ENCODE data around the gene TNFRSF1A.

The TNFRSF1A gene

DNA sequence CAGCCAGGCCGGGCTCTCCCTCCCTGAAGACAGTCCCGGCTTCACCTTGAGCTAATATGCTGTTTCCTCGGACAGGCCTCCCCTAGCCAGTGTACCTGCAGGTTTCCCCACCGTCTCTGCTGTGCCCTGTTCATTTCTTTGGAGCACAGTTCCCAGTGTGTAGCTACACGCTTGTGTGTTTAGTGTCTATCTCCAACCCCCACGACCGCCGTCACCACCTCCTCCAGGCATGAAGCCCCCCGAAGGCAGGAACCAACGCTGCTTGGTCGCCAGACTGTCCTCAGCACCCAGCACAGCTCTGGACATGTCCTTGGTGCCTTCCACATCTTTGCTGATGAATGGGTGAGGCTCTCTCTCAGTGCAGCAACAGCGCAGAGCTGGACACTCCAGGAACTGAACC, 57.6 kb downstream of the TNFRSF1A start:
- Histone ChIP-seq H3K36me3 (ENCODE audit: control insufficient read depth, low read length) (no peaks in the 10 kb centered on the region), H3K79me2 (ENCODE audit: control insufficient read depth, low read length) (no peaks in the 10 kb centered on the region), H3K27ac (ENCODE audit: low read depth, low read length) (no peak overlapping the region), H3K27me3 (ENCODE audit: control insufficient read depth, low read length) (peaks cover 8% of the 10 kb centered on the region), H4K20me1 (ENCODE audit: control insufficient read depth, insufficient read depth, low read depth, low read length) (0 out of 2 replicates have a peak, but pooled peaks cover under 1% of the 10 kb centered on the region), H3K4me1 (ENCODE audit: control insufficient read depth, low read length) (peaks cover 6% of the 10 kb centered on the region), H3K9me3 (ENCODE audit: control insufficient read depth, insufficient read depth, low read length) (no peaks in the 10 kb centered on the region), H3F3A (ENCODE audit: control insufficient read depth, insufficient read depth) (no peaks in the 10 kb centered on the region), H3K4me3 (ENCODE audit: low read length) (no peak overlapping the region), H3K9me2 (replicated peaks; ENCODE audit: control insufficient read depth, low read length) (no peaks in the 10 kb centered on the region), H3K4me2 (ENCODE audit: low read length) (no peak overlapping the region)
- TF ChIP-seq EZH2phosphoT487 (IDR thresholded peaks at IDR 0.05; ENCODE audit: borderline replicate concordance, low read length): no peak
- TF ChIP-seq, protein P1, sequence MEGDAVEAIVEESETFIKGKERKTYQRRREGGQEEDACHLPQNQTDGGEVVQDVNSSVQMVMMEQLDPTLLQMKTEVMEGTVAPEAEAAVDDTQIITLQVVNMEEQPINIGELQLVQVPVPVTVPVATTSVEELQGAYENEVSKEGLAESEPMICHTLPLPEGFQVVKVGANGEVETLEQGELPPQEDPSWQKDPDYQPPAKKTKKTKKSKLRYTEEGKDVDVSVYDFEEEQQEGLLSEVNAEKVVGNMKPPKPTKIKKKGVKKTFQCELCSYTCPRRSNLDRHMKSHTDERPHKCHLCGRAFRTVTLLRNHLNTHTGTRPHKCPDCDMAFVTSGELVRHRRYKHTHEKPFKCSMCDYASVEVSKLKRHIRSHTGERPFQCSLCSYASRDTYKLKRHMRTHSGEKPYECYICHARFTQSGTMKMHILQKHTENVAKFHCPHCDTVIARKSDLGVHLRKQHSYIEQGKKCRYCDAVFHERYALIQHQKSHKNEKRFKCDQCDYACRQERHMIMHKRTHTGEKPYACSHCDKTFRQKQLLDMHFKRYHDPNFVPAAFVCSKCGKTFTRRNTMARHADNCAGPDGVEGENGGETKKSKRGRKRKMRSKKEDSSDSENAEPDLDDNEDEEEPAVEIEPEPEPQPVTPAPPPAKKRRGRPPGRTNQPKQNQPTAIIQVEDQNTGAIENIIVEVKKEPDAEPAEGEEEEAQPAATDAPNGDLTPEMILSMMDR (IDR thresholded peaks at IDR 0.05; ENCODE audit: low read depth, low read length, poor library complexity, severe bottlenecking): no peak

DNA sequence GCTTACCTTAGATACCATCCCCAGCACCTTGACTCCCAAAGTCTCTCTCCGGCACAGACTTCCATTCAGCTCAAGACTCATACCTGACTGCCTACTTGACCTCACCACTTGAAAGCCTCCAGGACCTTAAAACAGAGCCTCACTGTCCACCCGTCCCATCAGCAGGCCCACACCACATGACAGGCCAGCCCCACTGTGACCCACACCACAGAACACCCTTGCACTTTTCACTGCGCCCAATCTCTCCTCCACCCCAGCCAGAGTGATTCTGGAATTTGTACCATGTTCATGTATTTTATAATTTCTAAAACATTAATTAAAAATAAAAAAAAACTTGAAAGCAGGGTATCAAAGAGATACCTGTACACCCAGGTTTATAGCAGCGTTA, 59.4 kb downstream of the TNFRSF1A start:
- peaks cover 23% of the 10 kb centered on the region for H3K27me3 ChIP-seq (ENCODE audit: control insufficient read depth, low read length)
- H3K36me3 ChIP-seq (ENCODE audit: control insufficient read depth, low read length): no peaks in the 10 kb centered on the region
- no peaks in the 10 kb centered on the region for H3K79me2 ChIP-seq (ENCODE audit: control insufficient read depth, low read length)
- 0 out of 2 replicates have a peak, but pooled peaks cover 4% of the 10 kb centered on the region for H4K20me1 ChIP-seq (ENCODE audit: control insufficient read depth, insufficient read depth, low read depth, low read length)
- H3K27ac ChIP-seq (ENCODE audit: low read depth, low read length): no peak overlapping the region
- no peak overlapping the region for H3K4me2 ChIP-seq (ENCODE audit: low read length)
- H3K9me2 ChIP-seq (replicated peaks; ENCODE audit: control insufficient read depth, low read length): no peaks in the 10 kb centered on the region
- H3K4me3 ChIP-seq (ENCODE audit: low read length): no peak overlapping the region
- peaks cover 16% of the 10 kb centered on the region for H3K4me1 ChIP-seq (ENCODE audit: control insufficient read depth, low read length)
- no peaks in the 10 kb centered on the region for H3K9me3 ChIP-seq (ENCODE audit: control insufficient read depth, insufficient read depth, low read length)
- no peak for TF ChIP-seq EZH2phosphoT487 (IDR thresholded peaks at IDR 0.05; ENCODE audit: borderline replicate concordance, low read length)
- TF ChIP-seq, protein P1 (IDR thresholded peaks at IDR 0.05; ENCODE audit: low read depth, low read length, poor library complexity, severe bottlenecking): no peak
- no peaks in the 10 kb centered on the region for H3F3A ChIP-seq (ENCODE audit: control insufficient read depth, insufficient read depth)

DNA sequence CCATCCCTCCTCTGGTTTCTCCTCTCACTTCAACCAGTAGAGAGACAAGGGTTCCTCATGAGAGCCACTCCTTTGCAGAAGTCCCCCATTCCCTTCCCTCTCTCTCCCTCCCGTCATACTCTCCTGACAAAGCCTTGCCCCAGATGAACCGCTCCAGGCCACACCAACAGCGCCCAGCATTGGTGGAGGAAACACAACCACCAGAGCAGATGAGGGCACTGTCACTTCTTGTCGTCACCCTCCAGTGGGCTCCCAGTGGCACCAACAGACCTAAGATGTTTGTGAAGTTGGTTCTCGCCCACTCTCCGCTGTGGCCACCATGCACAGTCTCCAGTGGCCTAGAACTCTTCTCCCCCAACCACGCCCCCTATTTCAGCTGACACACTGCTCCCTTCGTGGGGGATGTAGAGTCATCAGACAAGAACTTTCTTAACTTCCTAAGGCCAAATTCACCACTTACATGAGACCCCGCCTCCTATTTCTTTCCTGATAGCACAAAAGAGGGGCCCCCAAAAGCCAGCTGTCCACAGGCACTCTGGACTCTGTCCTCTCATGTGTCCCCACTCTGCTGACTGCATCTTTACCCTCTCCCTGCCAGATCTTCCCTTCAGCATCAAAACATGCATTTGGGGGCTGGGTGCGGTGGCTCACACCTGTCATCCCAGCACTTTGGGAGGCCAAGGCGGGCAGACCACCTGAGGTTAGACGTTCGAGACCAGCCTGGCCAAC, 60.6 kb downstream of the TNFRSF1A start:
- H3K36me3 ChIP-seq (ENCODE audit: control insufficient read depth, low read length): no peaks in the 10 kb centered on the region
- no peaks in the 10 kb centered on the region for H3K9me2 ChIP-seq (replicated peaks; ENCODE audit: control insufficient read depth, low read length)
- H3F3A ChIP-seq (ENCODE audit: control insufficient read depth, insufficient read depth): no peaks in the 10 kb centered on the region
- no peaks in the 10 kb centered on the region for H3K79me2 ChIP-seq (ENCODE audit: control insufficient read depth, low read length)
- peaks cover 29% of the 10 kb centered on the region for H3K27me3 ChIP-seq (ENCODE audit: control insufficient read depth, low read length)
- 0 out of 2 replicates have a peak, but pooled peaks cover 4% of the 10 kb centered on the region for H4K20me1 ChIP-seq (ENCODE audit: control insufficient read depth, insufficient read depth, low read depth, low read length)
- H3K9me3 ChIP-seq (ENCODE audit: control insufficient read depth, insufficient read depth, low read length): no peaks in the 10 kb centered on the region
- H3K27ac ChIP-seq (ENCODE audit: low read depth, low read length): no peak overlapping the region
- H3K4me3 ChIP-seq (ENCODE audit: low read length): no peak overlapping the region
- TF ChIP-seq EZH2phosphoT487 (IDR thresholded peaks at IDR 0.05; ENCODE audit: borderline replicate concordance, low read length): no peak
- TF ChIP-seq, protein P1 (IDR thresholded peaks at IDR 0.05; ENCODE audit: low read depth, low read length, poor library complexity, severe bottlenecking): no peak
- H3K4me2 ChIP-seq (ENCODE audit: low read length): no peak overlapping the region
- peaks cover 13% of the 10 kb centered on the region for H3K4me1 ChIP-seq (ENCODE audit: control insufficient read depth, low read length)

Data from DOHH2 (cell line).